ENCODE results near the gene NAALADL2. TPM values are rescaled to one million over a fixed set of nuclear protein-coding genes. Genes with fewer than 3 reads are reported as not detected.

Gene NAALADL2
- total and polyA plus RNA-seq, 2 donors (not counting 3 experiments of a cell fraction or from before 2014, with no cell fraction given), result 1.1 to 4.0 TPM

DNA sequence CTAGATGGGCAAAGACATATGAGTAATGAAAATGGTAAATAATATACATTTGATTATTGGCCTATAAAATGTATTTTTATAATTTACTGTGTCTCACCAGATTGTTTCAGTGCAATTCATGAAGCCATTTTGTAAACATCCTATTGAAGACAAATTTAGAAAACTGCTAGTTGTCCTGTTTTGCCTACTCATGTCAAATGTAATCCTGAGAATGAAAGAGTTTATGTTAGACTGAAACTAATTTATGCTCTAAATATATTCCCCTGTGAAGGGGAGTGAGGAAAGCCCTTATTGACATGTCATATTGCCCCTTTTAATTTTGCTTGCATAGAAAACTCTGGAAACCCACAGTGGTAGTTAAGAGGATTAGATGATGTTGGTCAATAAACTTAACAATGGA lies 610.0 kb downstream of the NAALADL2 start:
- TF ChIP-seq EZH2 (IDR thresholded peaks at IDR 0.05; ENCODE audit: borderline replicate concordance, low read depth, low read length, severe bottlenecking), result no peak
- POLR2A ChIA-PET, result no interaction called here
- no peak overlapping the region for H2AFZ ChIP-seq (ENCODE audit: low read depth, low read length)
- DNase-seq (ENCODE audit: low read depth, low spot score), result no peak
- dilution Hi-C loops (cut with MboI; ENCODE audit: extremely low pct_ligation_motif_present, low sequenced_read_pairs), result no loop called here
- BruUV-seq (replicated peaks), result no TSS peak
- H3K36me3 ChIP-seq (ENCODE audit: control insufficient read depth in 2 of 2, extremely low read depth in 1 of 2, insufficient read depth in 2 of 2, low read length in 2 of 2), result no peaks in the 10 kb centered on the region
- intact Hi-C loops (cut with micrococcal nuclease), result no loop called here
- no peaks in the 10 kb centered on the region for H3K9me1 ChIP-seq (replicated peaks; ENCODE audit: control insufficient read depth, extremely low read depth, insufficient read depth, low read length)
- H3K79me2 ChIP-seq (ENCODE audit: control insufficient read depth, insufficient read depth, low read length), result no peaks in the 10 kb centered on the region
- H3K27me3 ChIP-seq (ENCODE audit: control insufficient read depth in 2 of 2, insufficient read depth in 2 of 2, low read length in 2 of 2), result no peaks in the 10 kb centered on the region
- H3K4me1 ChIP-seq (ENCODE audit: control insufficient read depth, extremely low read depth, insufficient read depth, low read length), result no peaks in the 10 kb centered on the region
- H3K9ac ChIP-seq (replicated peaks; ENCODE audit: extremely low read depth, insufficient read depth, low read length), result no peak overlapping the region
- H4K20me1 ChIP-seq (replicated peaks; ENCODE audit: control insufficient read depth, extremely low read depth, insufficient read depth, low read length), result no peaks in the 10 kb centered on the region
- H3K4me3 ChIP-seq (replicated peaks in 1 of 3; ENCODE audit: insufficient read depth in 1 of 3, low read depth in 1 of 3, low read length in 3 of 3), result no peak overlapping the region
- CTCF ChIA-PET, result interaction anchor here (2.0 kb wide), 1 partner anchor 12 kb away, joined by 5 read pairs; no protein-coding TSS in a partner anchor
- H3K9me3 ChIP-seq (replicated peaks; ENCODE audit: control insufficient read depth, insufficient read depth, low read length), result no peaks in the 10 kb centered on the region
- no peak overlapping the region for H3K27ac ChIP-seq (ENCODE audit: insufficient read depth, low read depth, low read length)
- no peak overlapping the region for H3K4me2 ChIP-seq (ENCODE audit: insufficient read depth, low read length)
- FAIRE-seq, result no peak

- dilution Hi-C loops (cut with MboI; ENCODE audit: extremely low pct_ligation_motif_present, low sequenced_read_pairs), result no loop called here
Observed at GRCh38 chr3:175475765-175476164, 616.6 kb downstream of the NAALADL2 start.

More at GRCh38 chr3:175475765-175476164, 616.6 kb downstream of the NAALADL2 start:
- Histone ChIP-seq H3K27ac (ENCODE audit: insufficient read depth, low read depth, low read length) (no peak overlapping the region), H3K27me3 (ENCODE audit: control insufficient read depth in 2 of 2, insufficient read depth in 2 of 2, low read length in 2 of 2) (no peaks in the 10 kb centered on the region), H3K4me2 (ENCODE audit: insufficient read depth, low read length) (no peak overlapping the region), H3K4me1 (ENCODE audit: control insufficient read depth, extremely low read depth, insufficient read depth, low read length) (no peaks in the 10 kb centered on the region), H3K36me3 (ENCODE audit: control insufficient read depth in 2 of 2, extremely low read depth in 1 of 2, insufficient read depth in 2 of 2, low read length in 2 of 2) (no peaks in the 10 kb centered on the region), H3K9me1 (replicated peaks; ENCODE audit: control insufficient read depth, extremely low read depth, insufficient read depth, low read length) (no peaks in the 10 kb centered on the region), H4K20me1 (replicated peaks; ENCODE audit: control insufficient read depth, extremely low read depth, insufficient read depth, low read length) (no peaks in the 10 kb centered on the region), H3K9me3 (replicated peaks; ENCODE audit: control insufficient read depth, insufficient read depth, low read length) (no peaks in the 10 kb centered on the region), H2AFZ (ENCODE audit: low read depth, low read length) (no peak overlapping the region), H3K79me2 (ENCODE audit: control insufficient read depth, insufficient read depth, low read length) (no peaks in the 10 kb centered on the region), H3K9ac (replicated peaks; ENCODE audit: extremely low read depth, insufficient read depth, low read length) (no peak overlapping the region), H3K4me3 (replicated peaks in 1 of 3; ENCODE audit: insufficient read depth in 1 of 3, low read depth in 1 of 3, low read length in 3 of 3) (no peak overlapping the region)
- intact Hi-C loops (cut with micrococcal nuclease), result no loop called here
- POLR2A ChIA-PET, result no interaction called here
- CTCF ChIA-PET, result interaction anchor here (1.3 kb wide), 1 partner anchor 39 kb away, joined by 4 read pairs; no protein-coding TSS in a partner anchor
- DNase-seq (ENCODE audit: low read depth, low spot score), result no peak
- no peak for FAIRE-seq
- BruUV-seq (replicated peaks), result no TSS peak
- TF ChIP-seq MAX (IDR thresholded peaks at IDR 0.05; ENCODE audit: insufficient read depth, insufficient read length) (no peak), POLR2A (IDR thresholded peaks at IDR 0.05; ENCODE audit: low read depth, low read length) (no peak), CTCF (IDR thresholded peaks at IDR 0.05; ENCODE audit: extremely low read depth in 1 of 2, insufficient read depth in 1 of 2, low read depth in 1 of 2, low read length in 2 of 2) (no peak), MYC (IDR thresholded peaks at IDR 0.05; ENCODE audit: low read depth, low read length) (no peak), GATA2 (IDR thresholded peaks at IDR 0.05; ENCODE audit: insufficient read depth, insufficient read length, low read depth, low read length) (no peak), FOS (IDR thresholded peaks at IDR 0.05; ENCODE audit: borderline replicate concordance, insufficient read depth, low read length) (no peak), EZH2 (IDR thresholded peaks at IDR 0.05; ENCODE audit: borderline replicate concordance, low read depth, low read length, severe bottlenecking) (no peak), JUN (IDR thresholded peaks at IDR 0.05; ENCODE audit: borderline replicate concordance, insufficient read depth, insufficient read length, low read depth) (no peak), POLR2AphosphoS5 (IDR thresholded peaks at IDR 0.05; ENCODE audit: insufficient read depth, low read depth, low read length) (no peak)

Measured in endothelial cell of umbilical vein (primary cell).